Eye (tissue), 1 donor: Measurements from ENCODE around the gene MFSD2B.

Source experiments
- DNase-seq: peaks from one replicate; pipeline ENCODE4 v3.0.0-alpha.2; 2015

MFSD2B gene

DNA sequence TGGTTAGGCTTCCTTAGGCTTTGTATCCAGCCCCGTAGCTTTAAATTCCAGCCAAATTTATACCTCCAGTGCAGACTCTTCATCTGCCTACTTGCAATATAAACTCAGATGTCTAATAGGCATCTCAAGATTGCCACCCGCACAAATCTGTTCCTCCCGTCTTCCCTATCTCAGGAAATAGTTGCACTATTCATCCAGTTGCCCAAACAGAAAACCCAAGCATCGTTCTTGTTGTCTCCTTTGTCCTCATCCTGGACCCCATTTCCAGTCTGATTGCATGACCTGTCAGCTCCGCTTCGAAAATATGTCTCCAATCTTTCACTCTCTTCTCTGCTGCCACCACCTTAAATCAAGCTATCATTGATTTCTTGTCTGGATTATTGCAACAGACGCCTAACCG, 41.9 kb downstream of the MFSD2B start:
- no peak for DNase-seq

DNA sequence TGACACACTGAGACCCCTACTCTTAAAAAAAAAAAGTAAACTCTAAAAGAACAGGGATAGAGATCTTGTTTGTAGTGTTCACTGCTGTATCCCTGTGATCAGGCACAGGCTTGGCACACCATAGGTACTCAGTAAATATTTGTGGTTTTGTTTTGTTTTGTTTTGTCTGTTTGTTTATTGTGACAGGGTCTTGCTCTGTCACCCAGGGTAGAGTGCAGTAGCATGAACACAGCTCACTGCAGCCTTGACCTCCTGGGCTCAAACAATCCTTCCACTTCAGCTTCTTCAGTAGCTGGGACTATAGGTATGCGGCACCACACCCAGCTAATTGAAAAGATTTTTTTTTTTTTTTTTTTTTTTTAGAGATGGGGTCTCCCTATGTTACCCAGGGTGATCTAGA, 43.1 kb downstream of the MFSD2B start:
- DNase-seq = no peak

DNA sequence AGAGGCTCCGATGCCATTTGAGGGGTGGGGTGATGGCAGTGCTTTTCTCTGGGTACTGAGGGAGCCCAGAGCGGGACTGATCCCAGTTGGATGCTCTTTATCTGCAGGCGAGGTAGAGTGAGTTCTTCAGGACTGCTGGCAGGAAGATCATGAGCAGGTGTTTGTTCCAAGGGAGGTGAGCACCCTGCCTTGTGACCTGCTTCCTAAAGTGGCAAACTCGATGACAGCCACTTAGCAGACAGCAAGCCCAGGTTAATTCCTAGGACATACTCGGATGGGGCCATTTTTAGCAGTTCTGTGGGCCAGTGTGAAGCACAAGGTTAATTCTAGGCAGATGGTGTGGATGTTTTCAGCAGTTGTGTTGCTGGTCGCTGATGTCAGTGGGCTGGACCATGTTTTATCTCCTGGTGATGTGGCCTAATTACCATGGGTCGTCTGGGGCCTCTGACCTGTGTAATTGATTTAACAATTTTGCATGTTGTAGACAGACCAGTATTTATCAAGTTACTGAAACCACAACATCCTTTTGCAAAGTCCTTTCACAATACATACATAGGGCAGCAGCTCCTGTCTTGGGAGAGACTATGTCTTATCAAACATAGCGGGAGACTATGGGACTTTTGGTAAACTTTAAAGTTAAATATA, 44.6 kb downstream of the MFSD2B start:
- no peak for DNase-seq

DNA sequence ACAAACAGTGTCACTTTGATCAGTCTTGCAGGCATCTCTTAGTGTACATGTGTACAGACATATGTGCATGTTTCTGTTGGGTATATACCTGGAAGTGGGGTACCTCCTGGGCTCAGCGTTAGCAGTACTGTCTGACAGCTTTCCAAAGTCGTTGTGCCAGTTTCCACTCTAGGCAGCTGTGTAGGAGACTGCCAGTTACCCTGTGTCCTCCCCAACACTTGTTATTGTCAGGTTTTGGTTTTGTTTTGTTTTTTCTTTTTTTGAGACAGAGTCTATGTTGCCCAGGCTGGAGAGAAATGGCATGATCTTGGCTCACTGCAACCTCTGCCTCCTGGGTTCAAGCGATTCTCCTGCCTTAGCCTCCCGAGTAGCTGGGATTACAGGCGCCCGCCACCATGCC, 45.9 kb downstream of the MFSD2B start:
- no peak for DNase-seq

DNA sequence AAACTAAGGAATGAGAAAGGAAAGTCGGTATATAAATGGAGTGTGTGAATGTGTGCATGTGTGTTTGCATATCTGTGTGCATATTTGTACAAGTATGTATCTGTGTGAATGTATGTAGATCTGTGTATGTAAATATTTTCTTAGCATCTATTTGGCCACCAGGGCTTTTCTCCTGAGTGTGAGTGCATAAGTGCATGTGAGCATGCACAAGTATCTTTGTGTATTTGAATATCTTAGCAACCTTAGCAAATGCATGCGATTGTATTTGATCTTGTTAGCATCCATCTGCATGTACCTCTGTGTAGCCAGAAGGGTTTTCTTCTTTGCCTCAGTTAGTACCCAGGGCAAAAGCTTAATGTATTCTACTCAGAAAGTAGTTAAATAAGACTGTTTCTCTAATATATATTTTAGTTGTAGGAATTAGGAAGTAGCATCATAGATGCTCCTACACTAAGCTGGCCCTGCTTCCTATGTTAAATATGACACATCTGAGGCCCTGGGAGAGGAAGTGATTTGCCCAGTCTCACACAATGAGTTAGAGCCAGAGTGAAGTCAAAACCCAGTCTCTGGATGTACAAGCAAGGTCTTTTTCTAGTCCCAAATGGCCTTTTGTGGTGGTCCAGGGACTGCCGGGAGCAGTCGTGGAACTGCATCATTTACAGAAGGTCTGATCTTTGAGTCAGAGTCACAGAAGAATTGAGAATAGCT, 48.8 kb downstream of the MFSD2B start:
- DNase-seq = no peak

DNA sequence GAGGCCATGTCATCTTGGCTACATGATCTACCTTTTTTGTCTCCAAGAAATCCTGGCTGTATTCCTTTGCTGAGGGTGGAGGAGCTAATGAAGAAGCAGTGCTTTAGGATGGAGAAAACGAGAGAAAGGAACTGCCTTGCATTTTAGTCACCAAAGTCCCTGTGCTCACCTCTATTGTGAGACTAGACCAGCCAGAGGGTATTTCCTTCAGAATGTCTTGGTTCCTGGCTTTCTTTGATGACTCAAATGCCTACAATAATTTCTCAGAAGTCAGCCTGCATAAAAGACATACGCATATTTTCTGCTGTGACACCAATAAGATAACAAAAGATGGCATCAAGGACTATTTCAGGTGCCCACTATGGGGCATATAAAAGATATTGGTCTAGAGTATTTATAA, 55.5 kb downstream of the MFSD2B start:
- no peak for DNase-seq

DNA sequence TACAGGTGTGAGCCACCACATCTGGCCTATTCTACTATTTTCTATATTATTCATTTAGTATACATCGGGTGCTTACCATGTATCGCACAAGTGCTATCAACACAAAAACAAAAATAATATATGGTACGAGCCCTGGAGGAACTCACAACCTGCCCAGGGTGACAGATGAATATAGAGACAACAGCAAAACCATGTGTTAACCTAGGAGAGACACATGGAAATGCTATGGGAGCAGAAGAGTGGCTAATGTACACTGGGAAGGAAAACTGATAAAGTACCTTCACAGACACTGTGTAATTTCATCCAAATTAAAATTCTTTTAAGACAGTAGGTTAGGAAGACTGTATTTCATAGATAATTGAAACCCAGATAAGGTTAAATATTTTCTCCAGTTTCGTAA, 62.4 kb downstream of the MFSD2B start:
- DNase-seq = no peak

DNA sequence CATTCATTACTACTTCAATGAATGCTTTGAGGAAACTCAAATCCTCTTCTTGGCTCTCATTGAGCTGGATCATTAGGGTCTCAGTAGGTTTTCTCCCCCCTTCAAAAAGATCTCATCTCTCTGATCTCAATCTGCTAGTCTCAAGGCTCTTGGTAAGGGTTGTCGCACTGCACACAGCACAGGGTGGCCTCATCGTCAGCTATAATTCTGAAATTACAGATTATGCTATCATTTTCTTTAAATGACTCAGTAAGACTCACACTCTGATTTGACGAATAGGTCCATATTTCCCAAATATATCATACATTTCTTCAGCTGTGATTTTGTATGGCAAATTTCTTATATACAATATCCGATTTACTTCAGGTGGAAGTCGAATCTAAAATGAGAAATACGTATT, 63.9 kb downstream of the MFSD2B start:
- no peak for DNase-seq

DNA sequence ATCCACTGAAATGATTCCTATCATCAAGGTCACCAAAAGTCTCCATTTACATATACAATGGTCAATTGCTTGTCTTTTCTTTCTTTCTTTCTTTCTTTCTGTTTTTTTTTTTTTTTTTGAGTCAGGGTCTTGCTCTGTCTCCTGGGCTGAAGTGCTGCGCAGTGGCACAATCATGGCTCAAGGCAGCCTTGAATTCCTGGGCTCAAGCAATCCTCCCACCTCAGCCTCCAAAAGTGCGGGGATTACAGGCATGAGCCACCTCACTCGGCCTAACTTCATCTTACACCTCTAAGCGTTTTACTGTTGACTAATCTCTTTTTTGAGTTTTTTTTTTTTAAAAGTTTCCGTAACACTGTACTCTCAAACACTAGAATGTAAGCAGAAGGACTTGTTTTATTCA, 65.4 kb downstream of the MFSD2B start:
- no peak for DNase-seq
